A172 (cell line): ENCODE measurements around the gene SMC1B. TPM values are rescaled to one million over a fixed set of nuclear protein-coding genes. Genes with fewer than 3 reads are reported as not detected.
"Not testable (repeated sequence)": the region's sequence is repeated elsewhere in the genome, so short reads cannot be mapped to it uniquely, and the experiment has no call there.

Experiments
- DNase-seq: peaks from one replicate; pipeline ENCODE4 v3.0.0-alpha.2; 2015; ENCODE audit warnings: low spot score
- total RNA-seq: library from RNA; depleted of rRNA; stranded (reverse); fragments of >200 nt; shearing (Covaris generic); gene quantifications from 2 replicates; pipeline ENCODE4 v1.2.3, GENCODE V29; 2014

SMC1B gene
- total RNA-seq, 1 experiment from 2014 or later = not detected

DNA sequence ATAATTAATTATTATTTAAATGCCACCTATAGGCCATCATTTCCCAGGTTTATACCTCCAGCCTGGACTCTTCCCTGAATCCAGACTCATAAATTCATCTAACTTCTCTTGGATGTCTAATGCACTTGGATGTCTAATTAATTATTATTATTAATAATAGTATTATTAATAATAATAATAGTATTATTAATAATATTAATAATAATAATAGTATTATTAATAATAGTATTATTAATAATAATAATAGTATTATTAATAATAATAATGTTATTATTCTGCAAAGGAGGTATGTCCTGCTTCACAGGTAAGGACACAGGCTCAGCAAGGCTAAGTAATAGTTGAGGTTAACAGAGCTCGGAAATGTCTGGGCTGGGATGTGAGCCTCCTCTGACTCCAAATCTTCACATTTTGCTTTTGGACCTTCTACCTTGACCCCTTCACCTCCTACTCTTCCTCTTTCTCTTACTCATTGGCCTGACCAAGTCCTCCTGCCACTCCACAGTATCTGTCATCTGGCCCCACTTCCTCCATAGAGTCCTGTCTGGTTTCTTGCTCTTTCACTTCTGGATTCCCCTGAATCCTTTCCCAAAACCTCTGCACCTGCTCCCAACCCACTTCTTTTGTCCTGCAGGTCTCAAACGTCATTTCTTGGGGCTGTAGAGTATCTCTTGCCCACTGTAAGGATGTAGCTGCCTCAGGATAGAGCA lies 8.1 kb upstream of the SMC1B start:
- DNase-seq = no peak

DNA sequence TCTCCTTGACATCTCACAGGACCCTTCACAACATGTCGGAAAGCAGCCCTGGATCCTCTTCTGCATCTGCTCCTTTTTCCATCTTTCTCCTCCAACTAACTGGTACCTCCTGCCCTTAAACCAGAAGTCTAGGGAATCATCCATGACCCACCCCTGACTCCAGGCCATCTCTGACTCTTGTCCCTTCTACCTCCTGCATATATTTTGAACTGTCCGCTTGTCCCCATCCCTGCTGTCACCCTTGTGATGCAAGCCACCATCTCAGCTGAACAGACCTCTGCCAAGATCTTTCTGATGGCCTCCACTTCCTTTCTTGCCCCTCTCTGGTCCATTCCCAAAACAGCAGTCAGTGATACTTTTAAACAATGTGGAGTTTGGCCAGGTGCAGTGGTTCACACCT lies 7.1 kb upstream of the SMC1B start:
- no peak for DNase-seq

DNA sequence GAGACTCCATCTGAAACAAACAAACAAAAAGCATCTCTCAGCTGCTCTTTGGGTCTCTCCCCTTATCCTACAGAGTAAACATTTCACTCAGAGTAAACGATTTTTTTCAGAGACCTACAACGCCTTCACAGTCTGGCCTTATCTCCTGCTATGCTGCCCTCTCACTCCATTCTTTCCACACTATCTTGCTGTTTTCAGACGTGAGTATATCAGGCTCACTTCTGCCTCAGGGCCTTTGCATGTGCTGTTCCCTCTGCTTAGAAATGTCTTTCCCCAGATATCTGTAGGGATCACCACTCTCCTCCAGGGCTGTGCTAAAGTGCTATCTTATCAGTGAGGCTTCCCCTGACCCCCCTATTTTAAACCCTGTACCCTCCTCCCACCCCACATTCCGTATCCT lies 6.6 kb upstream of the SMC1B start:
- DNase-seq = no peak

DNA sequence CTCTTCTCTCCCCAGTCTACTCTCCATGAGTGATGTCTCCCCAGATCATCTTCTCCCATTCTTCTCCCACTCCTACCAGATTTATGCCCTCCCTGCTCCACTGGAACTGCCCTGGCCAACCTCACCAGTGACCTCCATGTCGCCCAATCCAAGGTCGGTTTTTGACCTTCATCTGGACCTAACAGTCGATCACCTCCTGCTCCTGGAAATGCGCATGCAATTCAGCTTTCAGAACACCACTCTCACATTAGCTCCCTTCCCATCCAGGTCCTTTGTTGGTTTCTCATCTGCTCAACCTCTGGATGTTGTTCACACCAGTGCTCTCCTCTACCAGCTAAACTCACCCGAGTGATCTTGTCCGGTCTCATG lies 5.4 kb upstream of the SMC1B start:
- DNase-seq = no peak

DNA sequence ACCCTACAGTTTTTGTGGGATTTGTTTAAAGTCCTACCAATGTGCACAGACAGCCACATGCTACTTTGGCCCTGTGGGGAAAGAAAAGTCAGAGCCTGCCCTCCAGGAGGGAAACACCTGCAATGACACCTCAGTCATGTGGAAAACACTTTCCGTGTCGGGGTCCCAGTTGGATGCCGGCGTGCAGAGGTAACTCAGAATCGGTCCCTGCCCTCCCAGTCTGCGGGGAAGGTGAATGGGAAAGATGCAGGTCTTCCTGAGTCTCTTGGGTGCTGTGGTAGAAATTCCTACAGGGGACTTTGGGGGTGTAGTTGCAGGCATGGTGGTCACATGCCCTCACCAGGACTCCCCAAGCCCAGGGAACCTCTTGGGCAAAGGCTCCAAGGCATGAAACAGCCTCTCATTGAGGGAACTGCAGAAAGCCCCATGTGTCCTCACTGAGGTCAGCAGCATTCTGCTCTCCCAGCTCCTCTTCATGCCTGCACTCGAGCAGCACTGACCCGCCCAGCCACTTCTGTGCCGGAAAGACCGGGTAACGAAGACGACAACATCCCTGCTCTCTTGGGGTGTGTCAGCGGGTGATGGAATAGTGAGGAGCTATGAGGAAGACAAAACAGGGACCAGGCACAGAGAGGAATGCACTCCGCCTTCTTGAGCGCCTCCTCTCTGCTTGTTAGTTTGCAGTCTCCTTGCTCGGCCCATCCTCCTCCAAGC lies 4.8 kb upstream of the SMC1B start:
- no peak for DNase-seq

DNA sequence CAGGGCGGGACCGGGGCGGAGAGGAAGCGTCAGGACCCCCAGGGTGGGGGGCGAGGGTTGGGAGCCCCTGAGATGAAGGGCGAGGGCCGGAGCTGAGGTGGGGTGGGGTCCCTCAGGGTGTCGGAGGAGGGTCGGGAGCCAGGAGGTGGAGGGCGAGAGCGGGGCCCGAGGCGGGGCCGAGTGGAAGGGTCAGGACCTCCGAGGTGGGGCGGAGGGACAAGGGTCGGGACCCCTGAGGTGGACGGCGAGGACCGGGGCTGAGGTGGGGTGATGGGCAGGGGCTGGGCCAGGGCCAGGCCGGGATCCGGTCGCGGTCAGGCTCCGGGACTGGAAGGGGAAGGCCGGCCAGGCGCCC lies 409 bp downstream of the SMC1B start:
- DNase-seq = no peak

DNA sequence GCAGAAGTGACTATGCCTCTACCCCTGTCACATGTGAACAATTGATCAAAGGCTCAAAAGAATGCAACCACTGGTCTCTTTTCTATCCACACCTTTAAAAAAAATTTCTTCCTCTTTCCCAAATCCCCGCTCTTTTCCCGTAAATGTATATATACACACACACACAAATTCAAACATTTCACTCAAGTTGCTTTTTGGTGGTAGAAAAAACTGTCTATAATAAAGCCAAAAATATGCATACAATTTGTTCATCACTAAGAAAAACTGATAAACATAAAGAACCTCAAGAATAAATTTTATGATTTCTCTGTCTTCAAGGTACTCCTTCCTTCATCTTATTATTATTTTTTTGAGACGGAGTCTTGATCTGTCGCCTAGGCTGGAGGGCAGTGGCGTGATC lies 5.6 kb downstream of the SMC1B start:
- no peak for DNase-seq

DNA sequence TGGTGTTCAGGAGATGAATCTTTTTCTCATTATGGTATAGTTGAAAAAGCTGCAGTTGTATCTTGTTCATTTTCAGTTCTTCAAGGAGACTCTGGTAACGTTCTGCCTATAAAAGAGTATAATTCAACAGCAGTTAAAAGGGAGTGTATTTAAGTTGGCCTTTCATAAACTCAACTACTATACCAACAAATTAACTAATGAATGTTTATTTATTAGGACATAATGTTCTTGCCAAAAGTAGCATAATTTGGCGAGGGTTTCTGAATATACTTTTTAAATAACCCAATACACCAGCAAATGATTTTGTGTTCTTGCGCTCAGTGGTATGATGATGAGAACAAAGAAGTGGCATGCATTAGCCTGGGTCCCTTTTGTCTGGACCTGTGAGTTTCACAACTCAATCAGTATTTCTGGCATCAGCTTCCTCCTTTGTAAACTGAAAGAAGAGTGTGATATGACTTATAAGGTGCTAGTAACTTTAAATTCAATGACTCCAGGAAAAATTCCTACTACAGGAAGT lies 10.9 kb downstream of the SMC1B start:
- no peak for DNase-seq

DNA sequence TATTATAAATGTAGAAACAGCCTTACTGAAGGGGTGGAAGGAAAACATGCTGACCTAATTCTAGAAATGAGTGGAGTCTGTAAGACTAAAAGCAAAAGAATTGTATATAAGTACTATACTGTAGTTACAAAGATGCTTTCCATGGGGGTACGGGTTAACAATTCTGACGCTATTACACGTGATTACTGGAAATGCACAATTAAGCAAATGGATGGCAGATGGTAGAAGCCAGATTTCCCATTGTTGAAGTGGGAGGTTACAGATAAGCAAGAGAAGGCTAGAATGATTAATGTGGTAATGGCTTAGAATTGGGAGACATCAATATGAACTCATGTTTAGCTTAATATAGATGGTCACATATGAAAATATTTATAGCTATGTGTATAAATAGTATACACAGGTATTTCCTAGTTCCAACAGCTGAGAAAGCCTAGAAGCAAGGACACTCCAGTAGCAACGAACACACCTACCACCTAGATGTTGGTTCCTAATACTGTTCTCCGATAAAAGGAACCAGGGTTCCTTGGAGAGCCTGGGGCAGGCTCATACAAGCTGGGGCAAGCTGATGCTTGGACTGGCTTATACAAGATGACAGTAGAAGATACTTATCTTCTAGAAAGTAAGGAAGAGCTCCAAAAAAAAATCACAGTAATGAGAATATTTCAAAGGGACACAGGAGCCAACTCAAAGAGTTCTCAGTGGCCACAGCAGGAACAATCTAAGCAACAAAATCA lies 13.5 kb downstream of the SMC1B start:
- no peak for DNase-seq

DNA sequence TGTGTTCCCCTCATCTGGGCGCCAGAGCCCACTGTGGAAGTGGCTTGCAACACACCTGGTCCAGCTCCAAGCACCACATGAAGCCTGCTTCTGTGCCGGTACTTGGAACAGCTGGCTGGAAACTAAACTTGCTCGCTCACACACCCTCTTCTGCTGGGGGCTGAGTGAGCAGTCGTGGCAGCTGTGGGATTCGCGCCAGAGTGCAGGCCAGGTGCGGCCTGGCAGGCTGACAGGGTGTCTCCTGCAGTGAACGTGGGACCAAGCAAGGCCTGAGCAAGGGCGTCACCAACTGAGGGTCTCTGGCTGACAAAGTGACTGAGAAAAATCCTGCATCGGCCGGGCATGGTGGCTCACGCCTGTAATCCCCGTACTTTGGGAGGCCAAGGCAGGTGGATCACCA lies 15.2 kb downstream of the SMC1B start:
- DNase-seq = no peak

DNA sequence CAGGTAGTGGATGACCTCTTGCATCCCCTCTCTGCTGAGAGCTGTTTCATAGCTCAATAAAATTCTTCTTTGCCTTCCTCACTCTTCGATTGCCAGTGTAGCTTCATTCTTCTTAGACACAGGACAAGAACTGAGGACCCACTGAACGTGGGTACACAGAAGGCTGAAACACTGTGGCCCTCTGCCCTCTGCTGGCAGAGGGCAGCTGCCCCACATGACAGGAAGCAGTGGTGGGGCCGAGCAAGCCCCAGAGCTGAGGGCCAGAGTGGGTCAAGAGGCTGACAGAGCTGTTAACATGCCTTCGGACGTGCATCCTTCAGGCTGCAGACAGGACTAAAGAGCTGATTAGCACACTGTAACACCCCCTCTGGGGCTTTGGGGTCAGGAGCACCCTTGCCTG lies 15.6 kb downstream of the SMC1B start:
- DNase-seq = no peak

DNA sequence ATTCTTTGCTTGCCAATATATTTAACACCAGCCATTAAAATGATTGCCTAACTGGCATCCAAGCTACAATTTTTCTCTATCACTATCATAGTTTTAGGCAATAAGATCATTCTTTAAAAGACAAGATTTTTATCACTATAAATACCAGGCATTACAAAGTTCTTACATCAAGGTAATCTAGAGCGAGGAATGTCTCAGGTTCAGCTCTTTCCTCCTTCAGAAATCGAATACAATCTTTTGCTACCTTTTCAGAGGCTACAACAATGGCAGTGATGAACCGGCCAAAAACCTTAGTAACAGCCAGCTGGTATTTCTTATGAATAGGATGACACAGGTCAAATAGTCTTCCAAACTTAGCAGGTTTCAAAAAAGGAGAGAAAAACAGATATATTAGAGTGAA lies 23.9 kb downstream of the SMC1B start:
- no peak for DNase-seq

DNA sequence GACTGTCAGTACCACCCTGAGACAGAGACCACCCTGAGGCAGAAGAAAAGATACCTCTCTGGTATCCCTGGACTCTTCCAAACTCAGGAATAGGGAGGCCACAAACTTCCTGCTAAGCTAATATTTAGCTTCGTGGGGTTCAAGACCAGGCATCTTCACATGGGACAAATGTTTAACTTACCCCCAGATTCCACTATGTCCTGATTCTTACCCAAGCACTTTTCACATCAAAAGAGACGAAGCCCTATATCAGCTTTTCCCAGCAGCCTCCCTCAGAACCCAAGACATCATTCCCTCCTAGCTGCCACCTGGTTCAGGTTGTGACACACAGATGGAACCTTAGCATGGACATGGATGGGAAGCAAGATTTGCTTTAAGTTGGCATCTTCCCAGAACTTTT lies 32.1 kb downstream of the SMC1B start:
- no peak for DNase-seq

DNA sequence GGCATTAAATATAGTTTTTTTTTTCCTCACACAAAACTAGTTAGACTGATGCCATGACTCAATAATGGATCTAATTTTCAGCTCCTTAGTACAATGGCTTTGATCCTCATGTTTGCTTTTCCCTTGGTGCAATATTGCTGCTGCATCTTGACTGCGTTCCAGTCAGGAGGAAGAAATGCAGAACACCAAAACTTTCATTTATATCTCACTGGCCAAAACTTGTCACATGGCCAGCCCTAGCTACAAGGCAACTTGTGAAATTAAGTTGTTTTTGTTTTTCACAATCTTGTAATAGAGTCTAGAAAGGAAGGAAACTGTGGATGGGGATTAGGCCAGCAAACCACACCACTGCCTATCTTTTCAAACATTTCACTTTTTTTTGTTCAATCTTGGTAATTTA lies 36.7 kb downstream of the SMC1B start:
- DNase-seq = no peak

DNA sequence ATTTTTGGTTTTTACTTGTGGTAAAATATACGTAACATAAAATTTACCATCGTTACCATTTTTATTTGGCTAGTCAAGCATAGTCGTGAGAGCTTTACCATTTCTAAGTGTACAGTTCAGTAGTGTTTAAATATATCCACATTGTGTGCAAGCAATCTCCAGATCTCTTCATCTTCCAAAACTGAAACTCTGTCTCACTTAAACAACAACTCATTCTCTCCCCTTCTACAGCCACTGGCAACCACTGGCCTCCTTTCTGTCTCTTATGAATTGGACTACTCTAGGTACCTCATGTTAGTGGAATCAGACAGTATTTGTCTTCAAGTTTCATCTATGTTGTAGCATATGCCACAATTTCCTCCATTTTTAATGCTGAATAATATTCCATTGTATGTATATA lies 37.4 kb downstream of the SMC1B start:
- no peak for DNase-seq

DNA sequence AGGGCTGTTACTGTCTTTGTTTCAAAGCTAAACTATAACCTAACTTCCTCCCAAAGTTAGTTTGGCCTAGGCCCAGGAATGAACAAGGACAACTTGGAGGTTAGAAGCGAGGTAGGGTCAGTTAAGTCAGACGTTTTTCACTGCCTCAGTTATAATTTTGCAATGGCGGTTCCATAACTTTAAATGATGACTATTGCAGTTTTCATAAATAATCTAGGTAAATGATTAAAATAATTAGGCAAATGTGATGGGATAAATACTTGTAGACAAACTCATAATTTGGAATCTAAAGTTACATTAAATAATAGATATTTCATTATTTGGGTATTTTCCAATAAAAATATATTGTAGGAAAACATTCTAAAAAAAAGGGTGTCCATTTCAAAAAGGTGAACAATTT lies 39.8 kb downstream of the SMC1B start:
- DNase-seq = not testable (repeated sequence)

DNA sequence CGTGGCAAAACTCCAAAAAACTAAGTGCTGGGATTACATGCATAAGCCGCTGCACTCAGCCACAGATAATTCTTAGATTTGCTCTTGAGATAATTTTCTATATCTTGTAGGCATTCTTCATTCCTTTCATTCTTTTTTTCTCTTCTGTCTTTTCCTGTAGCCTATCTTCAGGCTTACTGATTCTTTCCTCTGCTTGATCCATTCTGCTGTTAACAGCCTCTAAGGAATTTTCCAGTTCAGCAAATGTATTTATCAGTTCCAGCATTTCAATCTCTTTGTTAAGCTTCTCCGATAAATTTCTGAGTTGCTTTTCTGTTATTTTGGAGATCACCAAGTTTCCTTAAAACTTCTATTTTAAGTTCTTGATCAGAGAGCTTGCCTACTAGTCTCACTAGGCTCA lies 46.7 kb downstream of the SMC1B start:
- no peak for DNase-seq

DNA sequence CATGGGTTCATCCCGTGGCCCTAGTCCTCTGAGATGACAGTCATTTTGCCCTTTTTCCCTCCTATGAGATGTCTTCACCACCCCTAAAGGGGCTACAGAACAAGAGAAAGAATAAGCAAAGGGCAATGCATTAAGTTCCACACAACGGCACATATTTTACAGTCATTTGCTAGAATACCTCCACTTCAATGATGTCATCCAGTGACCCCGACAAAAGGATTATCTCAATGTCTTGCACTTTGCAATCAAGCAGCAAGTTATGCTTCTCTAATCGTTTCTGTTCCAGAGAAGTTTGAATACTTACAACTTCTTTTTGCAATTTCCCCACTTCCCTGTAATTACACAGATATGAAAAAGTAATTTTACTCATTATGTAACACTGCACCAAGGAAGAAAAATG lies 53.8 kb downstream of the SMC1B start:
- no peak for DNase-seq

DNA sequence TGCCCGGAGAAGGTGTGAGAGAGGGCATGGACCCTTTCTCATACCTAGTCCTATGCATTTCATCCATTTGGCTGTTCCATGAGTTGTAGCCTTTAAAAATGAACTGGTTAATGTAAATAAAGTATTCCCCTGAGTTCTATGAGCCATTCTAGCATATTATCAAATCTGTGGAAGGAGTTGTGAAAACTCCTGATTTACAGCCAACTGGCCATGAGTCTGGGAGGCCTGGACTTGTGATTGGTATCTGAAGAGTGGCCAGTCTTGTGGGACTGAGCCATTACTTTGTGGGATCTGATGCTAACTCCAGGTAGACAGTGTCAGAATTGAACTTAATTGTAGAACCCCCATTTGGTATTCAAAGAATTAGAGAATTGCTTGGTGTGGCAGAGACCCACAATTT lies 55.3 kb downstream of the SMC1B start:
- no peak for DNase-seq

DNA sequence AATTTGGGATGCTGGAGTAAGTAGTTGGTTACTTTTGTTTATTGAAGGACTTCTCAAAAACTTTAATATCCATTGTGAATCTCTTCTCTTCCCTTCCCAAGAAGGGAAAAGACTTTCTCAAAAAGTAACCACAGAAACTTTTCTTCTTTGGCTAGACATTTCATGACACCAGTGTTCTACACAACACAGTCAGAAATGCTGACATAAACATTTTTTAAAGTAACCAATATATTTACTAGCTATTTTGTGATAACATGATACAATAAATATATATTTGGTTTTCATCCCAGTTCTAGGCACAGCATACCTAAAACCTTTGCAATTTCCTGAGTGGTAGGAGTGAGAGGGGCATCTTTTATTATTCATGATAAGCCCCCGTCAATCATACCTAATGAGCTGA lies 55.9 kb downstream of the SMC1B start:
- DNase-seq = no peak

DNA sequence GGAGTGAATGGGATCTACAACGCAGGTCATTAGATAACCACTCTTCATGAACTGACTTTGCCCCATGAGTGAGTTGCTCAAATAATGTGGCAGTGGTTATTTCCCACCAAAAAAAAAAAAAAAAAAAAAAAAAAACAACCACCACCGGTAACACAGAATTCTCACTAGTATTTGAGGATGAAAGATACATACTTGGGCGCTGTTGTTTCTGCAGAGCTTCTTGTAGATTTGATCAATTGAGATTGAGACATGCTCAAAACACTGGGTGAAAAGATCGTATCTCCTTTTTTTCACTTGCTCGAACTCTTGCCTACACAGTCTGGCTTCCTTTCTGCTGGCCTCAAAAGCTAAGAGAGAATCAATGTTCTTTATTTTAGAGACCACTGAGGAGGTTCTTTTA lies 59.6 kb downstream of the SMC1B start:
- no peak for DNase-seq

DNA sequence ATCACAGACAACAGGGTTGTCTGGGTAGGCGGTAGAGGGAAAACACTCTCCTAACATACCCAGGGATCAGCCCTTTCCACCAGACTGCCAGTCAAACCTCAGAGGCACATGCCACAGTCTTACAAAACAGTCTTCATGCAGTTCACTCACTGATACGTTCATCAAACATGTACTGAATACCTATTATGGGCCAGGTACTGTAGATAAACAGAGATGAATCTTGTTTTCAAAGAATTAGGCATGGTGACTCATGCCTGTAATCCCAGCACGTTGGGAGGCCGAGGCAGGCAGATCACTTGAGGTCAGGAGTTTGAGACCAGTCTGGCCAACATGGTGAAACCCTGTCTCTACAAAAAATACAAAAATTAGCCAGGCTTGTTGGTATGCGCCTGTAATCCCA lies 60.6 kb downstream of the SMC1B start:
- not testable (repeated sequence) for DNase-seq

DNA sequence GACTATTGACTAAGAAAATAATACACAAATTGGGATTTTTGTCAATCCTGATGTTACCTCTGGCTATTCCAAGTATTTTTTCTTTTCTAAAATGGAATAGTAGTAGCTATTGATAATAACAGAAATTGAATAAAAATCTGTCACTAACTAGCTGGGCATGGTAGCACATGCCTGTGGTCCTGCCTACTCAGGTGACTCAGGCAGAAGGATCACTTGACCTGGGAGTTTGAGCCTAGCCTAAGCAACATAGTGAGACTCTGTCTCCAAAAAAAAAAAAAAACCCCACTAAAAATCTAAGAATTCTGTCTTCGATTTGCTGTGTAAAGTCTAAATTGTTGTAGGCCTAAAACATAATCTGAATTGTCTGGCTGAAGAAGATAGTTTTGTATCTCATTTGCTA lies 61.4 kb downstream of the SMC1B start:
- no peak for DNase-seq
